Fibroblast of the aortic adventitia (primary cell): ENCODE results near the gene INSRR. TPM values are rescaled to one million over a fixed set of nuclear protein-coding genes. Genes with fewer than 3 reads are reported as not detected.

Experiments
- DNase-seq: peaks from one replicate; pipeline ENCODE4 v3.0.0-alpha.2; 2010; ENCODE audit warnings: low read depth
- H3K4me3 ChIP-seq: 2 replicates; pipeline ENCODE4 v1.5.1; 2011; ENCODE audit warnings: low read depth, mild to moderate bottlenecking, control low read depth, low read length, moderate library complexity
- total RNA-seq: library from RNA; depleted of rRNA; stranded (reverse); fragments of >200 nt; gene quantifications from 2 replicates; pipeline ENCODE4 v1.2.3, GENCODE V29; 2012; ENCODE audit warnings: low replicate concordance
- TF ChIP-seq, protein P1 (sequence below): IDR thresholded peaks from 2 replicates; pipeline ENCODE4 v1.5.1; 2011; ENCODE audit warnings: mild to moderate bottlenecking, low read length, control low read depth, inconsistent platforms; ENCODE audit not compliant: insufficient read depth

The INSRR gene
- total RNA-seq, 1 donor: not detected

DNA sequence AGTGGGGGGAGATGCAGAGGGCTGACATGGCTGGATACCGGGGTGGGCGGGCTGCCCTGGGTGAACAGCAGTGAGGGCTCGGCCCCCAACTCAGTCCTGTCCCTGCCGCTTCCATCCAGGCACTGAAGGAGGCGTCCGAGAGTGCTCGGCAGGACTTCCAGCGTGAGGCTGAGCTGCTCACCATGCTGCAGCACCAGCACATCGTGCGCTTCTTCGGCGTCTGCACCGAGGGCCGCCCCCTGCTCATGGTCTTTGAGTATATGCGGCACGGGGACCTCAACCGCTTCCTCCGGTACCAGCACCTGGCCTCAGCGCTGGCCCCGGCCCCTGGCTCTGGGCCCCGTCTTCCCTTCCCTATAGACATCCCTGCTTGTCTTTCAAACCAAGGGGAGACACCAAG is 17.4 kb upstream of the INSRR start:
- TF ChIP-seq, protein P1, sequence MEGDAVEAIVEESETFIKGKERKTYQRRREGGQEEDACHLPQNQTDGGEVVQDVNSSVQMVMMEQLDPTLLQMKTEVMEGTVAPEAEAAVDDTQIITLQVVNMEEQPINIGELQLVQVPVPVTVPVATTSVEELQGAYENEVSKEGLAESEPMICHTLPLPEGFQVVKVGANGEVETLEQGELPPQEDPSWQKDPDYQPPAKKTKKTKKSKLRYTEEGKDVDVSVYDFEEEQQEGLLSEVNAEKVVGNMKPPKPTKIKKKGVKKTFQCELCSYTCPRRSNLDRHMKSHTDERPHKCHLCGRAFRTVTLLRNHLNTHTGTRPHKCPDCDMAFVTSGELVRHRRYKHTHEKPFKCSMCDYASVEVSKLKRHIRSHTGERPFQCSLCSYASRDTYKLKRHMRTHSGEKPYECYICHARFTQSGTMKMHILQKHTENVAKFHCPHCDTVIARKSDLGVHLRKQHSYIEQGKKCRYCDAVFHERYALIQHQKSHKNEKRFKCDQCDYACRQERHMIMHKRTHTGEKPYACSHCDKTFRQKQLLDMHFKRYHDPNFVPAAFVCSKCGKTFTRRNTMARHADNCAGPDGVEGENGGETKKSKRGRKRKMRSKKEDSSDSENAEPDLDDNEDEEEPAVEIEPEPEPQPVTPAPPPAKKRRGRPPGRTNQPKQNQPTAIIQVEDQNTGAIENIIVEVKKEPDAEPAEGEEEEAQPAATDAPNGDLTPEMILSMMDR: no peak
- DNase-seq: no peak
- no peak overlapping the region for H3K4me3 ChIP-seq

DNA sequence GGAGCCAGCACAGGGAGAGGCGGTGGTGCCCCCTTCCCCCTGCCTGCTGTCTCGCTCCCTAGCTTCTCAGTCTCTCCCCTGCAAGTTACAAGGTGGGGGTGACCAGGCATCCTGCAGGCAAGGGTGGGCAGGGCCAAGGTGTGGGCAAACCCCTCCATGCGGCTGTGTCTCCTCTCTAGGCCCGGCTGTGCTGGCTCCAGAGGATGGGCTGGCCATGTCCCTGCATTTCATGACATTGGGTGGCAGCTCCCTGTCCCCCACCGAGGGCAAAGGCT is 16.4 kb upstream of the INSRR start:
- DNase-seq: no peak
- H3K4me3 ChIP-seq: no peak overlapping the region
- TF ChIP-seq, protein P1: no peak

DNA sequence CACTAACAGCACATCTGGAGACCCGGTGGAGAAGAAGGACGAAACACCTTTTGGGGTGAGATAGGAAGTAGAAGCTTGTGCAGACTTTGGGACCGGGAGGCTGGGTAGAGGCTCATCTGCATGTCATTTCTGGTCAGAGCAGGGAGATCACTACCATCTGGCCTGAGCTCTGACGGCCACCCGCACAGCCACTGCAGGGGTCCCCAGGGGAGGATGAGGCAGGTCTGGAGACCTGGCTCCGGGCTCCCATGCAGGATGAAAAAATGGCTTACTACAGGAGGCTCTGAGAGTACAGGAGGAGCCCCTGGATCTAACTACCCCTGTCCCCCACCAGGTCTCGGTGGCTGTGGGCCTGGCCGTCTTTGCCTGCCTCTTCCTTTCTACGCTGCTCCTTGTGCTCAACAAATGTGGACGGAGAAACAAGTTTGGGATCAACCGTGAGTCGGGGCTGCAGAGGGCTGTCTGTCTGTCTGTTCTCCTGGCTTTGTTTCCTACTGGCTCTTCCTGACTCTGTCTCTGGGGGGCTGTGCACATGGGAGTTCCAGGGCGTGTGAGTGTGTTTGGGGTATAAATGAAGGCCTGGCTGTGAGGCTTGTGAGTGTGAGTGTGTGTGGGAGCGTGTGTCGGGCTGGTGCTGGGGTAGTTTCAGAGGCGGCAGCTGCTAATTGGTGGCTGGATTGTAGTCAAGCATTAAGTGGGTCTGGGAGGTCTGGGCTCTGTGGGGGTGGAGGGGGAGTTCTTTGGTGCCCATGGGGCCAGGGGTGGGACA is 15.8 kb upstream of the INSRR start:
- TF ChIP-seq, protein P1: no peak
- H3K4me3 ChIP-seq: no peak overlapping the region
- no peak for DNase-seq

DNA sequence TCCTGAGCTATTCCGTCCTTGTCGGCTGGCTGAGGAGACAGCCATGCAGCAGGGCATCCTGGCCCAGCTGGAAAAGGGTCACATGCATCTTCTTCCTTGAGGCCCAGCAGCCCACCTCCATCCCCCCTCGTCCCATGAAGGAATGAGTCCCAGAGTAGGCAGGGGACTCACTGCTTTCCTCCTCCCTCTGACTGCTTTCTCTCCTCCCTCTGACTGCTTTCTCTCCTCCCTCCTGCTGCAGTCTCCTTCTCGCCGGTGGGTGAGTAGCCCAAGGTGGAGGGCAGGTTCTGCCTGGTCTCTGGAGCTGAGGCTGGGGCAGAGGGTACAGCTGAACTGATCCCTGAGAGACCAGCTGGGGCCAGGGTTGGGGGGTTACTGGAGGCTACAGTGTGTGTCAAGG is 15.2 kb upstream of the INSRR start:
- H3K4me3 ChIP-seq: no peak overlapping the region
- TF ChIP-seq, protein P1: no peak

DNA sequence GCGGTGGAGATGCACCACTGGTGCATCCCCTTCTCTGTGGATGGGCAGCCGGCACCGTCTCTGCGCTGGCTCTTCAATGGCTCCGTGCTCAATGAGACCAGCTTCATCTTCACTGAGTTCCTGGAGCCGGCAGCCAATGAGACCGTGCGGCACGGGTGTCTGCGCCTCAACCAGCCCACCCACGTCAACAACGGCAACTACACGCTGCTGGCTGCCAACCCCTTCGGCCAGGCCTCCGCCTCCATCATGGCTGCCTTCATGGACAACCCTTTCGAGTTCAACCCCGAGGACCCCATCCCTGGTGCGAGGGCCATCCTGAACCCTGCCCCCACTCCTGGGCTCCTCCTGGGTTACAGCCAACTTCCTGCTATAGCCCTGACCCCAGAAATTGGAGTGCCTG is 14.7 kb upstream of the INSRR start:
- DNase-seq: no peak
- no peak overlapping the region for H3K4me3 ChIP-seq
- TF ChIP-seq, protein P1: no peak

More for the DNA sequence above, 15.2 kb upstream of the INSRR start:
- no peak for DNase-seq

DNA sequence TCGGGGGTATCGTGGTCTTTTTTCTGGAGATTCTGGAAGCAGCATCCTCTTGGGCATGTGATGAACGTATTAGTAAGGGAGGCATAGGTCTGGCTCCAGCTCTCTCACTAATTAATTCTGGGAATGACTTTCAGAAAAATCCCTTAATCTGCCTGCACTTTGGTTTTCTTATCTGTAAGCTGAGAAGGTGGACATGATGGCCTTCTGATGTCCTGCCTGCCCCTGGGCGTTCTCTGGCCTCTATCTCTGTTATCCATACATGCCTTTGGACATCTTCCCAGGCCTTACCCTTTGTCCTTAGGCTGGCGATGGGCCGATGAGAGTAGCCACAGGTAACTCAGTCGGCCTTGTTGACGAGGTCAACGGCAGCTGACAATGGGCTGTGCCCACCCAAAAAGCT is 10.5 kb upstream of the INSRR start:
- DNase-seq: no peak
- TF ChIP-seq, protein P1: no peak
- no peak overlapping the region for H3K4me3 ChIP-seq

DNA sequence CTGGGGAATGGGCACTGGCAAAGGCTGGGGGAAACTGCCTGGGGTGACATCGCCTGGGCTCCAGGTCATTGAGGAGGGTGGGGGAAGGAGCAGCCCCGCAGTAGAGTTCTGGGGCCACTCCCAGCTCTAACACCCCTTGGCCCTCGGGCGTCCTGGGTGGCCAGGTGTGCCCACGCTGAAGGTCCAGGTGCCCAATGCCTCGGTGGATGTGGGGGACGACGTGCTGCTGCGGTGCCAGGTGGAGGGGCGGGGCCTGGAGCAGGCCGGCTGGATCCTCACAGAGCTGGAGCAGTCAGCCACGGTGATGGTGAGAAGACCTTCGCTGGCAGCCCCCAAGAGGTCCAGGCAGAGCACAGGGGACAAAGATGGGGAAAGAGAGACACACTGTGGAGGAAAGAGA is 9.4 kb upstream of the INSRR start:
- TF ChIP-seq, protein P1: no peak
- DNase-seq: no peak
- H3K4me3 ChIP-seq: no peak overlapping the region
